Measurements from ENCODE around the gene ERCC6L. TPM values are rescaled to one million over a fixed set of nuclear protein-coding genes. Genes with fewer than 3 reads are reported as not detected.

The ERCC6L gene
- total RNA-seq, 1 experiment from 2014 or later, result 19.8 TPM

- TF ChIP-seq FOXJ3 (CRISPR knock-in tag; IDR thresholded peaks at IDR 0.05; ENCODE audit: borderline replicate concordance) (no peak), FOXK1 (CRISPR knock-in tag; IDR thresholded peaks at IDR 0.05) (no peak), ZNF138 (CRISPR knock-in tag; conservative IDR thresholded peaks at IDR 0.05) (no peak), E2F1 (CRISPR knock-in tag; IDR thresholded peaks at IDR 0.05) (no peak), CTCF (IDR thresholded peaks at IDR 0.05) (no peak), ATF3 (CRISPR knock-in tag; conservative IDR thresholded peaks at IDR 0.05) (no peak)
These were observed 21.6 kb upstream of the ERCC6L start (continued) for GRCh38 chrX:72260448-72260847.

- Mint-ChIP-seq H3K27me3 (ENCODE audit: low read depth) (no peaks in the 10 kb centered on the region; the same call in none of the 2 replicates), H3K4me3 (no peak overlapping the region), H3K9me3 (no peaks in the 10 kb centered on the region), H3K4me1 (peaks cover 18% of the 10 kb centered on the region), H3K36me3 (no peaks in the 10 kb centered on the region), H3K27ac (no peak overlapping the region)
- no peak for DNase-seq (ENCODE audit: low spot score)
- ATAC-seq, result no peak
- ChIA-PET CTCF (no interaction called here), POLR2A (no interaction called here)
- TF ChIP-seq CBFB (CRISPR knock-in tag; IDR thresholded peaks at IDR 0.05; ENCODE audit: low read depth) (no peak), SMAD3 (CRISPR knock-in tag; IDR thresholded peaks at IDR 0.05; ENCODE audit: borderline replicate concordance) (no peak), PRRX2 (CRISPR knock-in tag; IDR thresholded peaks at IDR 0.05) (no peak), ZNF532 (CRISPR knock-in tag; IDR thresholded peaks at IDR 0.05; ENCODE audit: borderline replicate concordance) (no peak), TP53 (CRISPR knock-in tag; IDR thresholded peaks at IDR 0.05) (no peak), MYBL2 (CRISPR knock-in tag; IDR thresholded peaks at IDR 0.05) (no peak), NFE2L1 (CRISPR knock-in tag; IDR thresholded peaks at IDR 0.05) (no peak), JUN (CRISPR knock-in tag; IDR thresholded peaks at IDR 0.05) (no peak), MXD4 (CRISPR knock-in tag; IDR thresholded peaks at IDR 0.05; ENCODE audit: borderline replicate concordance) (no peak), FOXP1 (CRISPR knock-in tag; IDR thresholded peaks at IDR 0.05; ENCODE audit: borderline replicate concordance) (no peak), ZNF138 (CRISPR knock-in tag; conservative IDR thresholded peaks at IDR 0.05) (no peak)
These were observed 19.3 kb upstream of the ERCC6L start for GRCh38 chrX:72258174-72258573.

GRCh38 chrX:72255864-72256263 is 17.0 kb upstream of the ERCC6L start:
- DNase-seq (ENCODE audit: low spot score) (no peak), ATAC-seq (no peak)
- Mint-ChIP-seq H3K4me3 (peak overlapping the region; percentile 62), H3K27ac (no peak overlapping the region), H3K9me3 (no peaks in the 10 kb centered on the region), H3K4me1 (peaks cover 18% of the 10 kb centered on the region), H3K27me3 (ENCODE audit: low read depth) (no peaks in the 10 kb centered on the region; the same call in none of the 2 replicates), H3K36me3 (no peaks in the 10 kb centered on the region)
- POLR2A ChIA-PET, result no interaction called here
- CTCF ChIA-PET, result no interaction called here
- TF ChIP-seq TCF7 (CRISPR knock-in tag; IDR thresholded peaks at IDR 0.05; ENCODE audit: low read depth) (no peak), ATF1 (CRISPR knock-in tag; IDR thresholded peaks at IDR 0.05) (no peak), PRDM15 (CRISPR knock-in tag; IDR thresholded peaks at IDR 0.05) (no peak), NR3C1 (CRISPR knock-in tag; conservative IDR thresholded peaks at IDR 0.05; ENCODE audit: low read depth) (no peak), HMGXB4 (CRISPR knock-in tag; IDR thresholded peaks at IDR 0.05) (no peak)
